ENCODE measurements around the gene CLDN19. TPM values are rescaled to one million over a fixed set of nuclear protein-coding genes. Genes with fewer than 3 reads are reported as not detected.
A peak's percentile ranks its signal among the peaks of the same experiment; 100 is the strongest.

The CLDN19 gene
- total RNA-seq, 1 experiment from 2014 or later: 12.5 TPM

DNA sequence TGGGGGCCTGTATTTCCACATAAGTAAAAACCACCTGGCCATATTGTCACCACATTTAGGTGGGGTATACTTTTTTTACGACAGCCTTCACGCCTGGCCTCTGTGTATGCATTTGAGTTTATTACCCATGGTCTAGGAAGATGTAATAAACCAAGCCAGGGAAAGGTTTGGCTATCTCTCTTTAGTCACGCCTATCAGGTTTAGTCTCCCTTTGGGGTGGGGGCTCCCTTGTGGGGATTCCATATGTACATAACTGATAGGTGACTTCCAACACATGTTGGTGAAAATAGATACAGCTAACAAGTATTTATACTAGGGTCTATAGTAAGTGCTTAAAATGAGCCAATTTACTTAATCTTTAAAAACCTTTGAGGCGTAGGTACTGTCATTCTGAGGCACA lies 53.6 kb downstream of the CLDN19 start:
- Histone ChIP-seq H2BK120ac (ENCODE audit: low read depth, low read length, poor library complexity, severe bottlenecking) (no peak overlapping the region), H4K5ac (ENCODE audit: insufficient read length, low read depth, low read length) (no peak overlapping the region), H3K4ac (ENCODE audit: low read depth, low read length) (no peak overlapping the region), H3K14ac (ENCODE audit: insufficient read depth, low read length) (no peak overlapping the region), H2AK5ac (ENCODE audit: insufficient read length, low read length) (no peak overlapping the region), H2AFZ (ENCODE audit: low read length) (no peak overlapping the region), H2BK12ac (ENCODE audit: insufficient read length, low read depth, low read length) (no peak overlapping the region), H4K91ac (ENCODE audit: insufficient read length, low read depth, low read length) (no peak overlapping the region), H3K18ac (ENCODE audit: insufficient read length, low read depth, low read length) (no peak overlapping the region), H2BK5ac (ENCODE audit: insufficient read length, low read length) (no peak overlapping the region), H3K23me2 (ENCODE audit: insufficient read length, low read depth, low read length, poor library complexity, severe bottlenecking) (peaks cover 8% of the 10 kb centered on the region), H3K4me2 (ENCODE audit: insufficient read depth, insufficient read length, low read length) (peak overlapping the region; percentile 29), H3K23ac (ENCODE audit: insufficient read length, low read depth, low read length) (no peak overlapping the region), H3T11ph (ENCODE audit: low read length) (no peak overlapping the region), H3K56ac (ENCODE audit: insufficient read length, low read depth, low read length) (no peak overlapping the region), H3K9me3 (ENCODE audit: control insufficient read depth, low read depth, low read length) (no peaks in the 10 kb centered on the region), H3K4me1 (ENCODE audit: insufficient read depth, low read length) (peaks cover 2% of the 10 kb centered on the region), H3K79me2 (ENCODE audit: insufficient read depth, low read length) (peaks cover 81% of the 10 kb centered on the region), H2BK15ac (ENCODE audit: low read depth, low read length) (no peak overlapping the region), H3K9ac (ENCODE audit: extremely low read depth, insufficient read length, low read length) (no peak overlapping the region), H3K27ac (ENCODE audit: insufficient read length, low read depth, low read length) (no peak overlapping the region), H2BK20ac (ENCODE audit: low read depth, low read length, poor library complexity, severe bottlenecking) (no peak overlapping the region), H4K20me1 (ENCODE audit: control insufficient read depth, insufficient read depth, insufficient read length) (no peaks in the 10 kb centered on the region), H4K8ac (replicated peaks; ENCODE audit: insufficient read length, low read depth, low read length) (no peak overlapping the region), H3K79me1 (ENCODE audit: insufficient read depth, low read depth, low read length, poor library complexity, severe bottlenecking) (no peaks in the 10 kb centered on the region), H3K27me3 (ENCODE audit: insufficient read depth, low read length) (no peaks in the 10 kb centered on the region)
- TF ChIP-seq, protein P1, sequence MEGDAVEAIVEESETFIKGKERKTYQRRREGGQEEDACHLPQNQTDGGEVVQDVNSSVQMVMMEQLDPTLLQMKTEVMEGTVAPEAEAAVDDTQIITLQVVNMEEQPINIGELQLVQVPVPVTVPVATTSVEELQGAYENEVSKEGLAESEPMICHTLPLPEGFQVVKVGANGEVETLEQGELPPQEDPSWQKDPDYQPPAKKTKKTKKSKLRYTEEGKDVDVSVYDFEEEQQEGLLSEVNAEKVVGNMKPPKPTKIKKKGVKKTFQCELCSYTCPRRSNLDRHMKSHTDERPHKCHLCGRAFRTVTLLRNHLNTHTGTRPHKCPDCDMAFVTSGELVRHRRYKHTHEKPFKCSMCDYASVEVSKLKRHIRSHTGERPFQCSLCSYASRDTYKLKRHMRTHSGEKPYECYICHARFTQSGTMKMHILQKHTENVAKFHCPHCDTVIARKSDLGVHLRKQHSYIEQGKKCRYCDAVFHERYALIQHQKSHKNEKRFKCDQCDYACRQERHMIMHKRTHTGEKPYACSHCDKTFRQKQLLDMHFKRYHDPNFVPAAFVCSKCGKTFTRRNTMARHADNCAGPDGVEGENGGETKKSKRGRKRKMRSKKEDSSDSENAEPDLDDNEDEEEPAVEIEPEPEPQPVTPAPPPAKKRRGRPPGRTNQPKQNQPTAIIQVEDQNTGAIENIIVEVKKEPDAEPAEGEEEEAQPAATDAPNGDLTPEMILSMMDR (conservative IDR thresholded peaks at IDR 0.05): no peak
- H3K27me3 Mint-ChIP-seq (ENCODE audit: low read depth): no peaks in the 10 kb centered on the region
- peaks cover 61 to 69% of the 10 kb centered on the region in 2 experiments for H3K4me1 Mint-ChIP-seq
- WGBS (ENCODE audit: extremely low coverage, insufficient read length, low lambda C conversion rate): no CpG with 5 or more reads among the region's 4 CpGs
- H3K9me3 Mint-ChIP-seq: no peaks in the 10 kb centered on the region
- H3K27ac Mint-ChIP-seq: no peak overlapping the region
- no peak for DNase-seq
- H3K4me3 Mint-ChIP-seq: peak overlapping the region; percentile 34 to 38; a peak in 3 of 5 replicates
- peaks cover 29 to 49% (median 47%) of the 10 kb centered on the region in 3 experiments for H3K36me3 Mint-ChIP-seq (ENCODE audit: insufficient read depth in 1 of 3, low read depth in 3 of 3)

Measured in H9 (cell line).